Smooth muscle cell (in vitro differentiated cells): ENCODE data around the gene FDCSP. TPM values are rescaled to one million over a fixed set of nuclear protein-coding genes. Genes with fewer than 3 reads are reported as not detected.
A peak's percentile ranks its signal among the peaks of the same experiment; 100 is the strongest.
"Not testable (repeated sequence)": the region's sequence is repeated elsewhere in the genome, so short reads cannot be mapped to it uniquely, and the experiment has no call there.

Experiments
- DNase-seq: peaks from one replicate; lab custom pipeline; 2025; ENCODE audit not compliant: unreplicated experiment; lab: John Stamatoyannopoulos, UW
- H2AFZ ChIP-seq: fragments of 200-600 bp; sonication (generic); 2 replicates; pipeline ENCODE4 v1.6.0; 2016; ENCODE audit warnings: antibody characterized with exemption, low read depth, mild to moderate bottlenecking
- H3F3A ChIP-seq: fragments of 200-600 bp; sonication (generic); 2 replicates; pipeline ENCODE4 v1.6.0; 2017; ENCODE audit warnings: antibody characterized with exemption, low read depth
- H3K27ac ChIP-seq: fragments of 200-600 bp; sonication (generic); 2 replicates; pipeline ENCODE4 v1.5.1; 2016; ENCODE audit warnings: low read depth, mild to moderate bottlenecking
- H3K27me3 ChIP-seq: fragments of 200-600 bp; sonication (generic); 2 replicates; pipeline ENCODE4 v1.6.1; 2016; ENCODE audit warnings: low read depth, mild to moderate bottlenecking
- H3K36me3 ChIP-seq: fragments of 200-600 bp; sonication (generic); 2 replicates; pipeline ENCODE4 v1.5.1; 2016; ENCODE audit warnings: low read depth
- H3K4me1 ChIP-seq: fragments of 200-600 bp; sonication (generic); 2 replicates; pipeline ENCODE4 v1.5.1; 2016; ENCODE audit warnings: low read depth
- H3K4me2 ChIP-seq: fragments of 200-600 bp; sonication (generic); 2 replicates; pipeline ENCODE4 v1.6.0; 2016; ENCODE audit warnings: mild to moderate bottlenecking
- H3K4me3 ChIP-seq: fragments of 200-600 bp; sonication (generic); 2 replicates; pipeline ENCODE4 v1.5.1; 2016; ENCODE audit warnings: mild to moderate bottlenecking
- H3K79me2 ChIP-seq: fragments of 200-600 bp; sonication (generic); 2 replicates; pipeline ENCODE4 v1.6.0; 2016; ENCODE audit warnings: low read depth, mild to moderate bottlenecking
- H3K9ac ChIP-seq: fragments of 200-600 bp; sonication (generic); 2 replicates; pipeline ENCODE4 v1.6.0; 2016; ENCODE audit warnings: low read depth
- H3K9me3 ChIP-seq: fragments of 200-600 bp; sonication (generic); replicated peaks from 2 replicates; pipeline ENCODE4 v1.5.1; 2016; ENCODE audit warnings: low read depth
- H4K20me1 ChIP-seq: fragments of 200-600 bp; sonication (generic); 2 replicates; pipeline ENCODE4 v1.6.0; 2016; ENCODE audit warnings: low read depth
- CTCF ChIP-seq: fragments of 200-600 bp; sonication (generic); IDR thresholded peaks from 2 replicates; pipeline ENCODE4 v1.5.1; 2017; ENCODE audit warnings: borderline replicate concordance, mild to moderate bottlenecking, antibody characterized with exemption; ENCODE audit not compliant: insufficient read depth, poor library complexity, severe bottlenecking
- WGBS: methylation state at CpG from one replicate; pipeline ENCODE4 v1.1.7; 2016; ENCODE audit warnings: low lambda C conversion rate; 5-methylcytosine and 5-hydroxymethylcytosine counted together
- polyA plus RNA-seq: library from polyadenylated mRNA; unstranded; fragments of >200 nt; fragmentation: Nextera tagmentation; extraction: Ambion mirVana; gene quantifications from 2 replicates; pipeline ENCODE4 v1.2.1, GENCODE V29; 2016
- total RNA-seq: library from RNA; depleted of rRNA; stranded (reverse); fragments of >200 nt; gene quantifications from 2 replicates; pipeline ENCODE4 v1.2.3, GENCODE V29; 2014

FDCSP gene
- total and polyA plus RNA-seq, 2 experiments from 2014 or later, result 5.1 to 16.1 TPM

- no peaks in the 10 kb centered on the region for H4K20me1 ChIP-seq
- peak overlapping the region; percentile 51 for H3K4me2 ChIP-seq
- no peaks in the 10 kb centered on the region for H3F3A ChIP-seq
- peaks cover 3% of the 10 kb centered on the region for H3K4me1 ChIP-seq
- no peak overlapping the region for H3K9ac ChIP-seq
- no peaks in the 10 kb centered on the region for H3K27me3 ChIP-seq
- no peak for TF ChIP-seq CTCF
- WGBS, result 65% methylated on average over 5 of the region's 5 CpGs
- no peak overlapping the region for H3K4me3 ChIP-seq
- H2AFZ ChIP-seq, result peak overlapping the region; percentile 23
- no peaks in the 10 kb centered on the region for H3K79me2 ChIP-seq
- no peaks in the 10 kb centered on the region for H3K9me3 ChIP-seq
- H3K36me3 ChIP-seq, result no peaks in the 10 kb centered on the region
- DNase-seq, result no peak
- peak overlapping the region; percentile 48 for H3K27ac ChIP-seq
Observed at GRCh38 chr4:70239884-70240591, 14.1 kb downstream of the FDCSP start.

DNA sequence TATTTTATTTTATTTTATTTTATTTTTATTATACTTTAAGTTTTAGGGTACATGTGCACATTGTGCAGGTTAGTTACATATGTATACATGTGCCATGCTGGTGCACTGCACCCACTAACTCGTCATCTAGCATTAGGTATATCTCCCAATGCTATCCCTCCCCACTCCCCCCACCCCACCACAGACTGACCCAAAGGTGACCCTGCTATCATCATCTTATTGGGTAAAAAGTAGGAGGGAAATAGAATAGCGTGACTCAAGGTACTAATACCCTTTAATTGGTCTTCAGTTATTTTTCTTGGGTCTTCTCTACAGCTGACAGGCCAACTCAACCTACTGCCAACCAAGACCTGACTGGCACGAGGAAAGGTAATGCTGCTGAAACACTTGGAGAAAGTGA lies 16.4 kb downstream of the FDCSP start, which contains the start of gene CSN3:
CSN3 (plus strand) TSS at position 301 of the 400 bp plus-strand sequence. CDS start 2,223 bp downstream, outside the sequence.
- H3K4me1 ChIP-seq, H3K4me2 ChIP-seq, H3F3A ChIP-seq, H3K4me3 ChIP-seq, H3K9ac ChIP-seq, H3K36me3 ChIP-seq, H3K79me2 ChIP-seq, DNase-seq, H3K27me3 ChIP-seq, H4K20me1 ChIP-seq, H3K9me3 ChIP-seq, H3K27ac ChIP-seq: not testable (repeated sequence)
- H2AFZ ChIP-seq, result peak within 1 kb of the TSS; percentile 1
- 97% methylated on average over 3 of the region's 3 CpGs for WGBS

DNA sequence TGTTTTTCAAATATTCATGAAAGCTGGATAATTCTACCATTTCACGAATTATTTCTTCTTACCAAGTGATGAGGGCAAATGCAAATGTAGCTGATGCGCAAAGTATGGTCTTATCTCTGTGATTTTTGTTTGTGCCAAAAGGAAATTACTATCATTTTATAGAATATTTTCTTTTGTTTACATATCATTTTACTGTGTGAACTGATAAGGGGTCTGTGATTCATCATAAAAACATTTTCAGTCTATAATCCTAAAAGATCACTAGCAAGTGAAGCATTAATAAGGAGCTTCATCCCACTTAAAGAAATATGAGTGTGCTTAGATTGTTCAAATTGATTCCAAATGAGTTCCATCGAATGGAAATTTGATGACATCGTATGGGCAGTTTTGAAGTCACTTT lies 17.2 kb downstream of the FDCSP start:
- no peak overlapping the region for H3K9ac ChIP-seq
- no peaks in the 10 kb centered on the region for H3K36me3 ChIP-seq
- 70% methylated on average over 4 of the region's 4 CpGs for WGBS
- H3K27ac ChIP-seq, result no peak overlapping the region
- no peak overlapping the region for H3K4me2 ChIP-seq
- H3K27me3 ChIP-seq, result no peaks in the 10 kb centered on the region
- DNase-seq, result no peak
- no peaks in the 10 kb centered on the region for H3K9me3 ChIP-seq
- no peak overlapping the region for H2AFZ ChIP-seq
- no peaks in the 10 kb centered on the region for H4K20me1 ChIP-seq
- no peak for TF ChIP-seq CTCF
- H3F3A ChIP-seq, result no peaks in the 10 kb centered on the region
- peaks cover 3% of the 10 kb centered on the region for H3K4me1 ChIP-seq
- no peaks in the 10 kb centered on the region for H3K79me2 ChIP-seq
- H3K4me3 ChIP-seq, result no peak overlapping the region

GRCh38 chr4:70251250-70251944 lies 25.5 kb downstream of the FDCSP start:
- no peaks in the 10 kb centered on the region for H3F3A ChIP-seq
- H3K36me3 ChIP-seq, result no peaks in the 10 kb centered on the region
- 62% methylated on average over 3 of the region's 3 CpGs for WGBS
- no peak overlapping the region for H3K27ac ChIP-seq
- H3K27me3 ChIP-seq, result no peaks in the 10 kb centered on the region
- no peak overlapping the region for H3K4me3 ChIP-seq
- H3K9me3 ChIP-seq, result no peaks in the 10 kb centered on the region
- H3K4me2 ChIP-seq, result no peak overlapping the region
- no peaks in the 10 kb centered on the region for H4K20me1 ChIP-seq
- H3K9ac ChIP-seq, result no peak overlapping the region
- no peak for DNase-seq
- no peak for TF ChIP-seq CTCF
- H3K79me2 ChIP-seq, result no peaks in the 10 kb centered on the region
- H2AFZ ChIP-seq, result no peak overlapping the region
- no peaks in the 10 kb centered on the region for H3K4me1 ChIP-seq
